HAP-1 (cell line): ENCODE data around the gene ANKS1B.

Experiments used
- DNase-seq, 2 experiments: peaks; one replicate each; pipeline ENCODE4 v3.0.0-alpha.2; 2016 to 2020; ENCODE audit warnings: low spot score in 2 of 2
- H3K27me3 ChIP-seq: fragments of 250-450 bp; sonication (Bioruptor Pico); 2 replicates; pipeline ENCODE4 v1.5.1; 2020; ENCODE audit warnings: low read depth, mild to moderate bottlenecking, moderate library complexity
- H3K36me3 ChIP-seq: fragments of 250-450 bp; sonication (Bioruptor Pico); replicated peaks from 2 replicates; pipeline ENCODE4 v1.5.1; 2020; ENCODE audit warnings: mild to moderate bottlenecking
- H3K4me1 ChIP-seq: fragments of 250-450 bp; sonication (Bioruptor Pico); 2 replicates; pipeline ENCODE4 v1.5.1; 2020; ENCODE audit warnings: mild to moderate bottlenecking
- H3K4me3 ChIP-seq: fragments of 250-450 bp; sonication (Bioruptor Pico); 2 replicates; pipeline ENCODE4 v1.5.1; 2020; ENCODE audit warnings: mild to moderate bottlenecking, moderate library complexity
- H3K9me3 ChIP-seq: fragments of 250-450 bp; sonication (Bioruptor Pico); 2 replicates; pipeline ENCODE4 v1.5.1; 2020; ENCODE audit warnings: mild to moderate bottlenecking, moderate library complexity
- in situ Hi-C: fragments of 300-500 bp; cut with MboI; formaldehyde crosslinking; loops from 3 replicates; pipeline ENCODE4 v1.14.3; 2020; ENCODE audit warnings: low sequenced_read_pairs, inconsistent platforms, mixed read lengths

ANKS1B gene

DNA sequence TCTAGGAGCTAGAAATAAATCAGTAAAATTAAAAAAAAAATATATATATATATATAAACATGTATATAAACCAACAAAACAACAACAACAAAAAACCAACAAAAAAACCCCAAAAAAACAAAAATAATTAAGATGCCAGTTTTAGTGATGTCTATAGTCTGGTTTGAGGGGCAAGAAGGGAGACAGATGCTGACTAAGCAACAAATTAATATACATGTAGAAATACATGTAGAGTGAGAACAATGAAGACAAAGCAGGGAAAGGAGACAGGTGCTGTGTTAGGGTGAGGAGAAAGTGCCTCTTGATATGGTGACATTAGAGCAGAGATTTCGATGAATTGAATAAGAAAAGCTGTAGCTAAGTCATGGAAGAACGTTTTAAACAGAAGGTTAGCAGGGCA lies 861.8 kb downstream of the ANKS1B start:
- H3K4me3 ChIP-seq, result no peak overlapping the region
- DNase-seq, result no peak
- H3K4me1 ChIP-seq, result no peaks in the 10 kb centered on the region
- no peaks in the 10 kb centered on the region for H3K36me3 ChIP-seq
- H3K27me3 ChIP-seq, result no peaks in the 10 kb centered on the region
- in situ Hi-C loops, result no loop called here
- no peaks in the 10 kb centered on the region for H3K9me3 ChIP-seq

DNA sequence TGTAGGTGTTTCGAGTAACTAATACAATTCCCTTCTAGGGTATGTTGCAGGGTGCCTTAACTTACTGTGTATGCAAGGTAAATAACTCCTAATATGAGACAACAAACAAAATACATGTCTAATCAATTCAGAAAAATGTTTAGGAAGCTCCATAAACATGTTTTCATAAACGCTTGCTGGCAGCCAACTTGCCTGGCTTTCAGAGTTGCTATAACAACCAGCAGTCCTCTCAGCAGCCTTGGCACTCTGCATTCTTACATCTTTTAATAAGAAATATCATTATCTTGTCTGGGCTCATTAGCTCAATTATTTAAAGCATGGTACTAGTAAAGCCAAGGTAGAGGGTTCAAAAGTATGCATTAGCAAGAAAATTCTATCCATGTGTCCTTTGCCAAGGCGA lies 862.2 kb downstream of the ANKS1B start:
- Histone ChIP-seq H3K4me3 (no peak overlapping the region), H3K4me1 (no peaks in the 10 kb centered on the region), H3K36me3 (no peaks in the 10 kb centered on the region), H3K27me3 (no peaks in the 10 kb centered on the region), H3K9me3 (no peaks in the 10 kb centered on the region)
- DNase-seq, result no peak
- in situ Hi-C loops, result no loop called here

DNA sequence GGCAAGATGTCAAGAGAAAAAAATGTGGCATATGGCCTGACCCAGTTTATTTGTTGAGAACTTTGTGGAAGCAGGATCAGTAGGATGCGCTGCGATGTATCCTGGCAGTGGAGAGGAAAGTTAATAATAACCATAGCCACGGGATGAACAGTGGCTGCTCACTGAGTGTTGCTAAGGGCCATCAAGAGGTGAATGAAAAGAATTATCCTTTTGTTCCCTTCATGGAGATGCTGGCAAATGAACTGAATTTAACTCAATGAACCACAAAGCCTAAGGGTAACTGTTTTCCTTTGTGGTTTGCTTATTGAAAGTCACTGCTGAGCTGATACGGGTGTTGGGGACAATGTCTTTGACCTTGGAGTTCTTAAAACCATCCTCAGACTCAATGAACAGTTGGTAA lies 863.2 kb downstream of the ANKS1B start:
- in situ Hi-C loops, result no loop called here
- no peak for DNase-seq
- no peaks in the 10 kb centered on the region for H3K27me3 ChIP-seq

DNA sequence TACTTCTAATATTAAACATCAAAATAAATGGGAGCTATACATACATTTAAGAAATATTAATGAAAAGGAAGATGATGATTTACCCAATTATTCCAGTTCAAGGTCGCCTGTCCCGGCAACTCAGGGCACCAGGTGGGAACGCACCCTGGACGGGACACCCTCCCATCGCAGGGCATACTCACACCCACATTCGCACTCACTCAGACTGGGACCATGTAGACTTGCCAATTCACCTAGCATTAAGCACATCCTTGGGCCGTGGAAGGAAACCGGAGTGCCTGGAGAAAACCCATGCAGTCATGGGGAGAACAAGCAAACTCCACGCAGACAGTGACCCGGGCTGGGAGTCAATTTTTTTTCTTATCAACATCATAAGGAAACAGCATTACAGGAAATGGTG lies 864.8 kb downstream of the ANKS1B start:
- in situ Hi-C loops, result no loop called here
- Histone ChIP-seq H3K4me1 (no peaks in the 10 kb centered on the region), H3K27me3 (no peaks in the 10 kb centered on the region), H3K4me3 (no peak overlapping the region), H3K9me3 (no peaks in the 10 kb centered on the region), H3K36me3 (no peaks in the 10 kb centered on the region)
- DNase-seq, result no peak

More for the DNA sequence above, 863.2 kb downstream of the ANKS1B start:
- H3K36me3 ChIP-seq, result no peaks in the 10 kb centered on the region
- H3K4me3 ChIP-seq, result no peak overlapping the region
- H3K4me1 ChIP-seq, result no peaks in the 10 kb centered on the region
- H3K9me3 ChIP-seq, result no peaks in the 10 kb centered on the region

DNA sequence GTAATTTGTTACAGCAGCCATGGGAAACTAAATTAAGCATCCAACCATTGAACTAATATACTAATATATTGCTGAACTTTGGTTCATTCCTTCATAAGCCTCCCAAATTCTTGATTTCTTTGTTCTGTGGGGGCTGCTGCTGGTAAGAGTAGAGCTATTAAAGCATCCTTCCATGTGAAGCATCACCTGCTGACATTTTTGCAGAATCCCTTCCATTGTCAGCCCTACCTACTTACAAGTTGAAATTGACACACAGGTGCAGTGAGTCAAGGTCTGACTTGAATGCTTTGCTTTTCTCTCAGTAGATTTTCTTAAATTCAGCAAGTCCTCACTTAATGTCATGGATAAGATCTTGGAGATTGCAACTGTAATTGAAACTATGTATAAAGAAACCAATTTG lies 865.3 kb downstream of the ANKS1B start:
- H3K4me1 ChIP-seq, result no peaks in the 10 kb centered on the region
- no peak overlapping the region for H3K4me3 ChIP-seq
- H3K27me3 ChIP-seq, result no peaks in the 10 kb centered on the region
- no peaks in the 10 kb centered on the region for H3K36me3 ChIP-seq
- in situ Hi-C loops, result no loop called here
- DNase-seq, result no peak
- no peaks in the 10 kb centered on the region for H3K9me3 ChIP-seq

DNA sequence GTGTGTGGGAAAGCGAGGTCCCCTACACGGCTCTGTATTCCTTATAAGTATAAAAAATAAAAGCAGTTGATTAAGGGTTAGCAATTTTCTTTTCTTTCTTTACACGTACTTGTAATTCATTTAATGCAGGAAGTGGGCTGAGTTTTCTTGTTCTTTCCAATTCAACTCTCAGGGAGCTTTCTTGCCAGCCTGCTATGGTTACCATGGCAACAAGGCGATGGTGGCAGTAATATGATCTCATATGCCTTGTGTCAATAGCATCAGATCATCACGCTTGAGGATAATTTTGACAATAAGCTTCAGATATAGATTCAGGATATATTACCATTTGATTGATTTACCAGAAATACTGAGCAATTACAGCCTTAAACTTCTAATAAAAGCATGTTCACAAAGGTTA lies 873.1 kb downstream of the ANKS1B start:
- peaks cover 4% of the 10 kb centered on the region; the same call in 1 of the 2 replicates for H3K27me3 ChIP-seq
- H3K4me1 ChIP-seq, result no peaks in the 10 kb centered on the region
- in situ Hi-C loops, result no loop called here
- no peaks in the 10 kb centered on the region for H3K9me3 ChIP-seq
- no peak overlapping the region for H3K4me3 ChIP-seq
- H3K36me3 ChIP-seq, result no peaks in the 10 kb centered on the region
- no peak for DNase-seq

DNA sequence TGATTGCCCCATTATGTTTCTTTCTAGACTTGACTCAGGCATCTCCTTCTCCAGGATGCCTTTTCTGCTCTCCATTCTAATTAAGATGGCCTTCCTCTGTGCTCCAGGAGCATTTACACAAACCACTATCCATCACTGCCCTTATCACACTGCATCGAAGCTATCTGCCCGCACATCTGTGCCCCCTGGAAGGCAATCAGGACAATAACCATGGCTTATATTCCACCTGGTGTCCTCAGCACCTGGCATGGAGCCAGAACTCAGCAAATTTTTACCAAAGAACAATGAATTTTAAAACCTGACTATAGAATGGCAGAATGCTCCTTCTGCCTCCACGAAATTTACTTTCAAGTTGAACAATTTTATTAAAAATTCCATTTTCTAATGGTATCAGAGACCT lies 873.9 kb downstream of the ANKS1B start:
- H3K4me3 ChIP-seq, result no peak overlapping the region
- no peaks in the 10 kb centered on the region for H3K36me3 ChIP-seq
- DNase-seq, result no peak
- no peaks in the 10 kb centered on the region for H3K4me1 ChIP-seq
- H3K9me3 ChIP-seq, result no peaks in the 10 kb centered on the region
- in situ Hi-C loops, result no loop called here
- H3K27me3 ChIP-seq, result peaks cover 7% of the 10 kb centered on the region; the same call in 1 of the 2 replicates

DNA sequence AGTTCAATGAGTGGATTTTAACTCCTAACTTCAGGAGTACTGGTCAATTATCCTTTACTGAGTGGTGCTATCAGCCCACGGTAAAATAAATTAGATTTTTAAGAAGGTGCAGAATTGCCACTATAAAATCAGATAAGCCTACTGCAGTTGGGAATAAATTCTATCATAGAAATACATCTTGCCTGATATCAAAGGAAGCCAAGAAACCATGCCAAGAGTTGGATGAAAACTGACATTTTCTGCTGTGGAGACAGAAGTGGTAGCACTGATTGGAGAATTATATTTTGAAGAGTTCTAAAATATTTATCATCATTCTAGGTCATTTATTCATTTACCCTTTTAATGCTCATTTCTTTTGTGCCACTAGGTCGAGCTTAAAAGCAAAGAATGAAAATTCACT lies 874.5 kb downstream of the ANKS1B start:
- in situ Hi-C loops, result no loop called here
- DNase-seq, result no peak
- Histone ChIP-seq H3K27me3 (peaks cover 7% of the 10 kb centered on the region; the same call in 1 of the 2 replicates), H3K4me3 (no peak overlapping the region), H3K36me3 (no peaks in the 10 kb centered on the region), H3K4me1 (no peaks in the 10 kb centered on the region), H3K9me3 (no peaks in the 10 kb centered on the region)

DNA sequence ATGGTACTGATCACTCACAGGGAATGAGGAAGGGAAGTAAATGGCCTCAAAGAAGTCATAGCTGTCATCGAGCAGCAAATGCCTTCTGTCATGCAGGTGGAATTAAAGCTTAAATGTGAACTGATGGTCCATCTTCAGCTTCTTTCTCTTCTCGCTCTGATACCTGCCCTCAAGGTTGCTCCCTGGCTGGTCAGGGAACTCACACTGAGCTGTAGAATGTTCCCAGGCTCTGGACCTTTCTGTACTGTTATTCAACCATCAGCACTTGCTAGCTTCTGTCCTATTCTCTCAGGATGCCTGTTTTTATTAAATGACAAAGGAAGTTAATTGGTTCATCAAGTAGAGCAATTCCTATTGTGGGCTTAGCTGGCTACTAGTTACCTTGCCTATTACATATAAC lies 875.8 kb downstream of the ANKS1B start:
- in situ Hi-C loops, result no loop called here
- no peaks in the 10 kb centered on the region for H3K9me3 ChIP-seq
- no peak for DNase-seq
- peaks cover 12% of the 10 kb centered on the region; the same call in 1 of the 2 replicates for H3K27me3 ChIP-seq
- H3K4me1 ChIP-seq, result no peaks in the 10 kb centered on the region
- no peaks in the 10 kb centered on the region for H3K36me3 ChIP-seq
- H3K4me3 ChIP-seq, result no peak overlapping the region

DNA sequence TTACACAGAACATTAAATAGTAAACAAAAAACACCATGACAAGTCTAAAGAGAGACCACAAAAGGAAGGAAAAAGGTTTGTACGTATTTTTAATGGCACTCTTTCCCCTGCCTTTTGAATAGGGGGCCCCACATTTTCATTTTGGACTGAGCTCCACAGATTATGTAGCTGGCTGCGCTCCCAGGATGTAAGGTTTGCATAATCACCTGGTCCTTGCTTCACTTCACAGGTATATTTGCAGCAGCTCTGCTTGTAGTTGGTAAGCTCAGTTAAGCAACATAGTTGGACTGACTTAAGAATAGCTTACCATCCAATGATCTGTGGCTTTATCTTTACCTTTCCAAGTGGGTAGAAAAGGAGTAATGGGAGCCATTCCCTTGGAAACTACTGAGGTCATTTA lies 885.0 kb downstream of the ANKS1B start:
- 0 out of 2 replicates have a peak, but pooled peaks cover 5% of the 10 kb centered on the region for H3K27me3 ChIP-seq
- DNase-seq, result no peak
- in situ Hi-C loops, result no loop called here
- H3K4me1 ChIP-seq, result no peaks in the 10 kb centered on the region
- no peaks in the 10 kb centered on the region for H3K9me3 ChIP-seq
- no peak overlapping the region for H3K4me3 ChIP-seq
- H3K36me3 ChIP-seq, result no peaks in the 10 kb centered on the region

DNA sequence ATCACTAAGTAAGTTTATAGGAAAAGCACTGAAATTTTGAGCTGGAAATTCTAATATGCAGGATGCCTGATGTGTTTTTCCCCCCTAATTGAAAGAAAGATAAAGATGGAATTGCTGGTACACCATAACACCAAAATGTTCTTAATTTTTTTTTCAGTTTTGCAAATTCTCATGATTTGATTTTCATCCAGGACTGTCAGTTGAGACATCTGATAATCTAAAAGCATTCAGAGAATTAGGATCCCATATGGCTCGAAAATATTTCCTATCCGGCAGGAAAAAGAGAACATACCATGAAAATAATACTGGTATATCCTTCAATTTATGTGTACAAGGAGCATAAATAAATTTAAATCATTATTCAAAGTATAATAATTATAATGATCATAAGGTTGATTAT lies 887.6 kb downstream of the ANKS1B start:
- Histone ChIP-seq H3K4me3 (no peak overlapping the region), H3K4me1 (no peaks in the 10 kb centered on the region), H3K27me3 (peaks cover 5% of the 10 kb centered on the region; the same call in 1 of the 2 replicates), H3K36me3 (no peaks in the 10 kb centered on the region), H3K9me3 (no peaks in the 10 kb centered on the region)
- no peak for DNase-seq
- in situ Hi-C loops, result no loop called here

DNA sequence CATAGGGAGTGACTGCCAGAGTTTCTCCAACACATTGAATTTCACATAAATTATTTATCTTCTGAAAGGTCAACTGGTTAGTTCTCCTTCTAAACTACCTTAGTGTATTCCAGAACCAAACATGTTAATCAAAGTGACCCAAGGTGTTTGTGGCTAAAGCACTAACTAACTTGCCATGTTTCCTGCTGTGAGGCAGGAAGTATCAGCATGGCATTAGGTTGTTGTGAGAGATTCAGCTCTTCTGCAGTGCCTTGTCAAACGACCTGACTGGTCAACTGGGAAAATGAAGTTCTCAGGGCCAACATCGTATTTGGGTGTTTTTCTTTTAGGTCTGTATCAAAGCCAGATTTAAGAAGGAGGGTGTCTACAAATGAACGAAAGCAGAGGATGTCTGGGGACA lies 891.6 kb downstream of the ANKS1B start:
- peaks cover 7% of the 10 kb centered on the region; the same call in 1 of the 2 replicates for H3K27me3 ChIP-seq
- DNase-seq, result no peak
- H3K9me3 ChIP-seq, result no peaks in the 10 kb centered on the region
- no peaks in the 10 kb centered on the region for H3K4me1 ChIP-seq
- no peaks in the 10 kb centered on the region for H3K36me3 ChIP-seq
- in situ Hi-C loops, result no loop called here
- H3K4me3 ChIP-seq, result no peak overlapping the region

DNA sequence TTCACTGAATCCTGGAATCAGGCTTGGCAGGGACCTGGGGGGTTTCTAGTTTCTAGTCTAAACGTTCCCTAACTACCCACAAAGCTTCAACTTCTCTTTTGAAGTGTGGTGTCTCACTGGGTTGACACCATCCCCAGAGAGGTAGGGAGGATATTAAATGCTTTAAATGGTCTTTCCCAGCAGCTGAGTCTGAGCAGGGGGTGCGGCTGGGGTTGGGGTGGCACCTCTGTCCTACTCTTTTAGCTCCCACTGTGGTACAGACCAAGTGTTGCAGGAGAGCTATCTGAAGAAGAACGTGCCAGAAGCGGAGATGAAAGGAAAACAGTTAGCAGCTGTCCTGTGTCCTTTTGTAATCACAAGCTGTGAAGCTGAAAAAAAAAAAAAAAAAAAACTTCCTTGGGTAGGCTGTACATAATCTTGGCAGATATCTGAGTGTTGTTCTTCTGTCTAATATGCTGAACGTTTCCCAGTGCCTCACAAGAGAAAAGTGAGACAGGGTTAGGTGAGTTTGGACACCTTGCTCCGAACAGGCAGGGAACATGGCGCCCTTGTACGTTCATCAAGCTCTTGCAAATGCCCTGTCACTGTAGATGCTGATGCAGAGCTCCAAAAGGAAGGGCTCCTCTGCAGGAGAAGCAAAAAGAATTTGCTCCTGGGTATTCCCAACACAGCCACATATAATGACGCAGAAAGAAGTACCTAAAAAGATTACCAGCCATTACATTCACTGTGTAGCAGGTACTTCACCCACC lies 892.5 kb downstream of the ANKS1B start:
- peaks cover 10% of the 10 kb centered on the region; the same call in 1 of the 2 replicates for H3K27me3 ChIP-seq
- DNase-seq, result no peak
- no peaks in the 10 kb centered on the region for H3K4me1 ChIP-seq
- no peaks in the 10 kb centered on the region for H3K9me3 ChIP-seq
- no peaks in the 10 kb centered on the region for H3K36me3 ChIP-seq
- in situ Hi-C loops, result no loop called here
- H3K4me3 ChIP-seq, result no peak overlapping the region

DNA sequence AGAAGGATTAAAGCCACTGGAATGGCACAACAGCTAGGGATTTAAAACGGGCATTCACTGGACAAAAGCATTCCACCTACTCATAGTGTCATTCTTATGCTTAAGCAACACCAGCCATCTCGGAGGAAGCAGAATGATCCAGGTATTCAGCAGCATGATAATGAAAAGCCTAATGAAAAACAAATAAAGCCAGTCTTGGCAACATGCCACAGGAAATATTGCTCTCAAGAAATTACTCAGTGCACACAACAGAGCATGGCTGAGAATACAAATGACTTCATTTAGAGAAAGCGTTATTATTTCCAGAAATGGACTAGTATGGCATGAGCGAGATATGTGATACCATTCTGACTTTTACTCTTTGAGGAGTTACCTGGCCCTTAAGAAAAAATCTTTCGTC lies 897.5 kb downstream of the ANKS1B start:
- H3K27me3 ChIP-seq, result peaks cover 5% of the 10 kb centered on the region; the same call in 1 of the 2 replicates
- DNase-seq, result peak in 1 of 2 experiments; percentile 13
- no peaks in the 10 kb centered on the region for H3K9me3 ChIP-seq
- in situ Hi-C loops, result no loop called here
- no peak overlapping the region for H3K4me3 ChIP-seq
- H3K36me3 ChIP-seq, result no peaks in the 10 kb centered on the region
- H3K4me1 ChIP-seq, result no peaks in the 10 kb centered on the region

DNA sequence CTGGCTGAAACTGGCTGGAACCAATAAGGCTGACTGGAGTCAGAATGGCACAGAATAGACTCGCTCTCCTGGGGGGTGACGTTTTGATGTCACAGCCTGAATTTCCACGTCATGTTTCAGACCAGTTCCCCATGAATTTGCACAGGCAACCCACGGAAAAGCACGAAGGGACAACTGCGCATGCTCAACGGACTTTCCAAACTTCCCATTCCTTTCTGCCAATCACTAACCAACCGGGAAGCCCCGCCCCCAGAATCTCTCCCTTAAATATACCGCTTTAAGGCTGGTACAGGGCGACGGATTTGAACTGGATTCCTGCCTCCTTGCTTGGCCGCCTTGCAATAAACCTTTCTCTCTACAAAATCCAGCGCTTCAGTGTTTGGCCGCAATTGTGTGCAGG lies 904.9 kb downstream of the ANKS1B start:
- in situ Hi-C loops, result no loop called here
- no peaks in the 10 kb centered on the region for H3K36me3 ChIP-seq
- no peak for DNase-seq
- no peaks in the 10 kb centered on the region for H3K4me1 ChIP-seq
- H3K9me3 ChIP-seq, result no peaks in the 10 kb centered on the region
- no peaks in the 10 kb centered on the region; the same call in 1 of the 2 replicates for H3K27me3 ChIP-seq
- H3K4me3 ChIP-seq, result no peak overlapping the region
